H1 (cell line): Measurements from ENCODE around the gene BOLA3.

Experiments used
- BRCA1 ChIP-seq: IDR thresholded peaks from 2 replicates; pipeline ENCODE4 v1.6.1; 2012; ENCODE audit warnings: low read depth, low read length, improper control_type of control experiment
- CEBPB ChIP-seq: IDR thresholded peaks from 2 replicates; pipeline ENCODE4 v1.6.1; 2012; ENCODE audit warnings: low read depth, low read length
- EP300 ChIP-seq, 2 experiments: IDR thresholded peaks; 1 replicate in 1 of 2; 2 replicates in 1 of 2; pipeline ENCODE4 v1.6.1; 2011 to 2012; ENCODE audit warnings: low read depth in 2 of 2, low read length in 2 of 2, mild to moderate bottlenecking in 2 of 2, borderline replicate concordance in 1 of 2, inconsistent platforms in 1 of 2, moderate library complexity in 1 of 2
- EZH2 ChIP-seq: fragments of 200-600 bp; sonication (generic); IDR thresholded peaks from 2 replicates; pipeline ENCODE4 v1.7.1; 2012; ENCODE audit warnings: low read depth, mild to moderate bottlenecking, moderate library complexity, low read length, inconsistent platforms; ENCODE audit not compliant: severe bottlenecking
- GTF2F1 ChIP-seq: IDR thresholded peaks from 2 replicates; pipeline ENCODE4 v1.6.1; 2012; ENCODE audit warnings: low read depth, low read length, improper control_type of control experiment, borderline replicate concordance
- HDAC2 ChIP-seq, 2 experiments: fragments of 300-600 bp in 1 of 2; sonication (generic) in 1 of 2; IDR thresholded peaks; 2 replicates each; pipeline ENCODE4 v1.6.1; 2011 to 2012; ENCODE audit warnings: low read depth in 2 of 2, low read length in 2 of 2, mild to moderate bottlenecking in 2 of 2, moderate library complexity in 2 of 2, borderline replicate concordance in 1 of 2, inconsistent platforms in 1 of 2
- POLR2A ChIP-seq, 2 experiments: IDR thresholded peaks; 1 replicate in 1 of 2; 2 replicates in 1 of 2; pipeline ENCODE4 v1.6.1; 2011; ENCODE audit warnings: low read depth in 2 of 2, low read length in 2 of 2, mild to moderate bottlenecking in 2 of 2; ENCODE audit errors: control extremely low read depth in 1 of 2
- POU5F1 ChIP-seq: IDR thresholded peaks from 2 replicates; pipeline ENCODE4 v1.6.1; 2011; ENCODE audit warnings: low read depth, mild to moderate bottlenecking, low read length, moderate library complexity
- SAP30 ChIP-seq: fragments of 300-600 bp; sonication (generic); IDR thresholded peaks from 2 replicates; pipeline ENCODE4 v1.7.1; 2012; ENCODE audit warnings: low read length, moderate library complexity, mild to moderate bottlenecking, inconsistent platforms; ENCODE audit not compliant: insufficient read depth, insufficient replicate concordance
- SIN3A ChIP-seq, 2 experiments: IDR thresholded peaks in 1 of 2; conservative IDR thresholded peaks in 1 of 2; 2 replicates each; pipeline ENCODE4 v1.6.1; 2011 to 2012; ENCODE audit warnings: low read length in 2 of 2, improper control_type of control experiment in 1 of 2, low read depth in 1 of 2, mild to moderate bottlenecking in 1 of 2
- SRF ChIP-seq: IDR thresholded peaks from 2 replicates; pipeline ENCODE4 v1.6.1; 2011; ENCODE audit warnings: mild to moderate bottlenecking, low read depth, low read length, moderate library complexity
- SUZ12 ChIP-seq: fragments of 200-600 bp; sonication (generic); IDR thresholded peaks from 2 replicates; pipeline ENCODE4 v1.6.1; 2012; ENCODE audit warnings: mild to moderate bottlenecking, inconsistent platforms, low read length, moderate library complexity, mixed read lengths
- TEAD4 ChIP-seq: IDR thresholded peaks from 2 replicates; pipeline ENCODE4 v1.6.1; 2012; ENCODE audit warnings: low read depth, low read length, inconsistent platforms, mixed read lengths
- TF ChIP-seq, protein P1 (sequence below), 3 experiments: IDR thresholded peaks; 1 replicate in 2 of 3; 2 replicates in 1 of 3; pipeline versions ENCODE4 v1.5.1 to v1.6.1; 2011; ENCODE audit warnings: low read length in 3 of 3, mild to moderate bottlenecking in 3 of 3, inconsistent platforms in 2 of 3, low read depth in 1 of 3, moderate library complexity in 1 of 3; ENCODE audit not compliant: insufficient read depth in 1 of 3; ENCODE audit errors: control extremely low read depth in 1 of 3

DNA sequence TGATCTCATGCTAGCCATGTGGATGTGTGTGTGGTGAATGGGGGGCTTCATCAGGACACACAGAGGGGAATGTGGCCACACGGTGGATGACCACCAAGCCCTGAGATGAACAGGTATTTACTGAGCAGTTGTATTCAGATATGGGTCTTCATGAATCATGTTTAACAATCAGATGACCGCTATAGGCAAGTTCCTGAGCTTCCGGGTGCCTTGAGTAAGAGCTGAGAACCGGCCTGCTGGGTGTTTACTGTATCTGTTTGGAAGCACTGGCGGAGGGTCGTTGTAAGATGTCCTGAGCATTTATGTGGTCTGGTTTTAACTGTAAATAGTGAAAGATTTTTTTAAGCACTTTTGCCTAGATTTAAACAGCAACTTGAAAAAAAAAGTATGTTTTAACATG, 43.9 kb downstream of the BOLA3 start:
- TF ChIP-seq BRCA1 = no peak
- TF ChIP-seq, protein P1, sequence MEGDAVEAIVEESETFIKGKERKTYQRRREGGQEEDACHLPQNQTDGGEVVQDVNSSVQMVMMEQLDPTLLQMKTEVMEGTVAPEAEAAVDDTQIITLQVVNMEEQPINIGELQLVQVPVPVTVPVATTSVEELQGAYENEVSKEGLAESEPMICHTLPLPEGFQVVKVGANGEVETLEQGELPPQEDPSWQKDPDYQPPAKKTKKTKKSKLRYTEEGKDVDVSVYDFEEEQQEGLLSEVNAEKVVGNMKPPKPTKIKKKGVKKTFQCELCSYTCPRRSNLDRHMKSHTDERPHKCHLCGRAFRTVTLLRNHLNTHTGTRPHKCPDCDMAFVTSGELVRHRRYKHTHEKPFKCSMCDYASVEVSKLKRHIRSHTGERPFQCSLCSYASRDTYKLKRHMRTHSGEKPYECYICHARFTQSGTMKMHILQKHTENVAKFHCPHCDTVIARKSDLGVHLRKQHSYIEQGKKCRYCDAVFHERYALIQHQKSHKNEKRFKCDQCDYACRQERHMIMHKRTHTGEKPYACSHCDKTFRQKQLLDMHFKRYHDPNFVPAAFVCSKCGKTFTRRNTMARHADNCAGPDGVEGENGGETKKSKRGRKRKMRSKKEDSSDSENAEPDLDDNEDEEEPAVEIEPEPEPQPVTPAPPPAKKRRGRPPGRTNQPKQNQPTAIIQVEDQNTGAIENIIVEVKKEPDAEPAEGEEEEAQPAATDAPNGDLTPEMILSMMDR (IDR thresholded peaks at IDR 0.05; ENCODE audit: control extremely low read depth in 1 of 3, insufficient read depth in 1 of 3, low read depth in 1 of 3, low read length in 3 of 3) = no peak
- no peak for TF ChIP-seq SIN3A (conservative IDR thresholded peaks at IDR 0.05 in 1 of 2, IDR thresholded peaks at IDR 0.05 in 1 of 2; ENCODE audit: low read depth in 1 of 2, low read length in 2 of 2)
- no peak for TF ChIP-seq TEAD4
- no peak for TF ChIP-seq SRF
- TF ChIP-seq EZH2 = no peak
- TF ChIP-seq SUZ12 = no peak
- TF ChIP-seq EP300 (IDR thresholded peaks at IDR 0.05; ENCODE audit: borderline replicate concordance in 1 of 2, low read depth in 2 of 2, low read length in 2 of 2) = no peak
- TF ChIP-seq POLR2A (IDR thresholded peaks at IDR 0.05; ENCODE audit: control extremely low read depth in 1 of 2, low read depth in 2 of 2, low read length in 2 of 2) = no peak
- TF ChIP-seq SAP30 = no peak
- no peak for TF ChIP-seq HDAC2 (IDR thresholded peaks at IDR 0.05; ENCODE audit: borderline replicate concordance in 1 of 2, low read depth in 2 of 2, low read length in 2 of 2)
- no peak for TF ChIP-seq POU5F1
- no peak for TF ChIP-seq GTF2F1
- no peak for TF ChIP-seq CEBPB
